NT2/D1 (cell line): Measurements from ENCODE around the gene FGFR3.

ENCODE experiments used
- YY1 ChIP-seq: IDR thresholded peaks from 2 replicates; pipeline ENCODE4 v1.6.1; 2011; ENCODE audit not compliant: insufficient read length, insufficient read depth
- ZNF274 ChIP-seq: IDR thresholded peaks from 2 replicates; pipeline ENCODE4 v1.6.1; 2011; ENCODE audit warnings: mild to moderate bottlenecking, low read depth, low read length

- TF ChIP-seq YY1: no peak
- TF ChIP-seq ZNF274: no peak
These were observed 8.3 kb downstream of the FGFR3 start for GRCh38 chr4:1801286-1801958.
